ENCODE measurements around the gene MKI67.

MKI67 gene

DNA sequence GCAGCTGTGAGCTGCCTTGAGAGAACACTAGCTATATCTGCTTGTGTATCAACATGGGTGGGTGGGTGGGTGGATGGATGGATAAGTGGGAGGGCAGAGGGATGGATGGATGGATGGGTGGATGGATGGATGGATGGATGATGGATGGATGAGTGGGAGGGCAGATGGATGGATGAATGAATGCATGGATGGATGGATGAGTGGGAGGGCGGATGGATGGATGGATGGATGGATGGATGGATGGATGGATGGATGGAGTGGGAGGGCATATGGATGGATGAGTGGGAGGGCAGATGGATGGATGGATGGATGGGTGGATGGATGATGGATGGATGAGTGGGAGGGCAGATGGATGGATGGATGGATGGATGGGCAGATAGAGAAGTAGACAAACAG, 76.1 kb downstream of the MKI67 start:
- ATAC-seq (no peak), DNase-seq (ENCODE audit: low spot score in 2 of 2) (no peak)
- peak overlapping the region; percentile 94 for H3K4me3 Mint-ChIP-seq
- peak overlapping the region; percentile 95 for H3K27ac Mint-ChIP-seq
- no peaks in the 10 kb centered on the region for H3K9me3 Mint-ChIP-seq
- H3K4me1 Mint-ChIP-seq = peaks cover 69% of the 10 kb centered on the region
- H3K36me3 Mint-ChIP-seq = peaks cover 67% of the 10 kb centered on the region

DNA sequence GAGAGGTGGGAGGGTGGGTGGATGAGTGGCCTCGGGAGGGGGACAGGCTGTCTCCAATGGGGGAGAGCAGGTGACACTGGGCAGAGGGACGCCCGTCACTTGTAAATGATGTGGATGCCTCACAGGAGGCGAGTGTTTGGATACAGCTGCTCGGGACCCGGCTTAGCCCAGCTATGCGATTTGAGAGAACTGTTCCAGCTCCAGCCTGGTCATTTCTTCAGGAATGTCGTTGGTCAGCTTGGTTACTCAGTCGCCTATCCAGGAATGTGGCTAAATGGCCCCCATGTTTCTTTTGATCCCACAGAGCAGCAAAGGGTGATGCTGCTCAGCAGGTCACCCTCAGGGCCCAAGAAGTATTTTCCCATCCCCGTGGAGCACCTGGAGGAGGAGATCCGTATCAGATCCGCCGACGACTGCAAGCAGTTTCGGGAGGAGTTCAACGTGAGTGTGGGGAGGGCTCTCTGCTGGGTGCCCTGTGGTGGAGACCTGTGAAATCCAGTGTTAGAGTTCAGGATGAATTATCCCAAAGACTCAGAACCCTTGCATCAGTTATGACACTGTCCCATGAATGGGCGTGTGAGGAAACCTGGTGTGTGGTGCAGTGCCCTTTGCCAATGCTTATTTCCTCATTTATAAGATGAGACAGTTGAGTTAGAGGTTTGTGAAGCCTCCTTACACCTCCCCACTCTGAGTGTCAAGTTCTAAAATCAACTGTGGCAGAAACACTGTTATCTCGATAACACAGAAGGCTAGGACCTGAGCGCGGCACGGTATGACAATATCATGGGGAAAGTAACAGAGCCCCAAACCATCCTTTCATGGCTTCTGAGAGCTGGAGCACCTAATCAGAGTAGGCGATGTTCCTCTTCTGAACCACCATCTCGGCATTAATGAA, 76.8 kb downstream of the MKI67 start:
- H3K27ac Mint-ChIP-seq = peak overlapping the region; percentile 95
- H3K4me3 Mint-ChIP-seq = peak overlapping the region; percentile 94
- no peaks in the 10 kb centered on the region for H3K9me3 Mint-ChIP-seq
- peaks cover 68% of the 10 kb centered on the region for H3K4me1 Mint-ChIP-seq
- DNase-seq (ENCODE audit: low spot score in 2 of 2) (no peak), ATAC-seq (no peak)
- H3K36me3 Mint-ChIP-seq = peaks cover 60% of the 10 kb centered on the region

DNA sequence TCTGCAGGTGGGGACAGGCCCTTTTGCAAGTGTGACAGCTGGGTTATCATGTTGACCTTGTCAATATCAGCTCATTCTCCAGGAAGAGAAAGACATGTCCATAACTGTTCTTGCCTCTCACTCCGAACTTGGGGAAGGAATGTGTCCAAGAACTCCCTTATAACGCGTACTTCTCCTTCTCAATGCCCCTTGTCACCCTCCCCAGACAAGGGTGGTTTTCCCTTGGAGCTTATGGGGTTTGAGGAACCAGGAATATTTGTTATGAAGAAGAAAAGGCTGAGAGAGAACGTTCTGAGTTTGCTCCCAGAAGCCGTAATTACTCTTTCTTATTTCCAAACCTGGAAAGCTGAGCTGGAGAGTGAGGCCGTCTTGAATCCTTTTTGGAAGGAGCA, 77.4 kb downstream of the MKI67 start:
- ATAC-seq = no peak
- Mint-ChIP-seq H3K4me3 (peak overlapping the region; percentile 94), H3K36me3 (peaks cover 55% of the 10 kb centered on the region), H3K4me1 (peaks cover 64% of the 10 kb centered on the region), H3K9me3 (no peaks in the 10 kb centered on the region), H3K27ac (peak overlapping the region; percentile 95)
- no peak for DNase-seq (ENCODE audit: low spot score in 2 of 2)

GRCh38 chr10:128047991-128048818, 78.0 kb downstream of the MKI67 start:
- Mint-ChIP-seq H3K36me3 (peaks cover 48% of the 10 kb centered on the region), H3K4me3 (peak overlapping the region; percentile 94), H3K9me3 (no peaks in the 10 kb centered on the region), H3K27ac (peak overlapping the region; percentile 95), H3K4me1 (peaks cover 64% of the 10 kb centered on the region)
- peak; percentile 70 for ATAC-seq
- DNase-seq (ENCODE audit: low spot score in 2 of 2) = peak in 1 of 2 donors; percentile 67

GRCh38 chr10:128047351-128047750, 78.9 kb downstream of the MKI67 start:
- peaks cover 61% of the 10 kb centered on the region for H3K4me1 Mint-ChIP-seq
- H3K9me3 Mint-ChIP-seq = no peaks in the 10 kb centered on the region
- peak overlapping the region; percentile 95 for H3K27ac Mint-ChIP-seq
- H3K4me3 Mint-ChIP-seq = peak overlapping the region; percentile 94
- H3K36me3 Mint-ChIP-seq = peaks cover 40% of the 10 kb centered on the region
- DNase-seq (ENCODE audit: low spot score in 2 of 2) (peak; percentile 65 to 87), ATAC-seq (peak; percentile 98)

- peaks cover 36% of the 10 kb centered on the region for H3K36me3 Mint-ChIP-seq
- H3K4me1 Mint-ChIP-seq = peaks cover 61% of the 10 kb centered on the region
- no peaks in the 10 kb centered on the region for H3K9me3 Mint-ChIP-seq
- ATAC-seq (peak; percentile 1), DNase-seq (ENCODE audit: low spot score in 2 of 2) (no peak)
- peak overlapping the region; percentile 94 for H3K4me3 Mint-ChIP-seq
- peak overlapping the region; percentile 95 for H3K27ac Mint-ChIP-seq
These were observed 79.3 kb downstream of the MKI67 start for GRCh38 chr10:128046953-128047290.

All from stimulated activated effector memory CD8-positive, alpha-beta T cell treated with anti-CD3 and anti-CD28 coated beads, Interleukin-12 subunit alpha, Interleukin-12 subunit beta, amount 100 ng/mL, for 72 hours (primary cell).